NCI-H524 treated with DMSO at 0.1 percent for 48 hours (cell line): Measurements from ENCODE around the gene RGS16.

ENCODE experiments used
- DNase-seq: peaks from one replicate; lab custom pipeline; 2025; lab: John Stamatoyannopoulos, UW

The RGS16 gene

DNA sequence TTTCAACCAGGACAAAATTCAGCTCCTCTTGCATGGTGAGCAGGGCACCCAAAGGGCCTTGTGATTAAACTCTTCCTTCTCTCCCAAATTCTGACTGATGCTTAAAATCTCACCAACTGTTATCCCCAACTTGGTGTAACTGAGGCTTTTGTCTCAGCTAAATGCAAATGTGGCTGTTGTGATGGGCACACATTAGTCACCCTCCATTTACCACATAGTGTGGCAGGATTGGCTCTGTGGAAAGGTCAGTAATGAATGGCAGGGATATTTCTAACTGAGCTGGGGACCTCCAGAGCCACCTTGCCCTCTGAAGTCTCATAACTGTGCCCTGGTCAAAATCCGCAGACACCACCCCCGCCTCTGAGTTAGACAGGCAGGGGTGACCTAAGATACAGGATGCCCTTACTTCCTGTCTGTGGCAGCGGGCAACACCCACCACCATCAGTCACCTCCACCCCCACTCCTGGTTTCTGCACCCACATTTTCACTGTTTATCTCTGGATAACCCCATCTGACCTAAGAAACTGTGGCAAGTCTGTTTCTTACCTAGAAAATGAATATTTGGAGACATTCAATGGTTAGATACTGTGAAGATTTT is 25.4 kb upstream of the RGS16 start:
- no peak for DNase-seq

DNA sequence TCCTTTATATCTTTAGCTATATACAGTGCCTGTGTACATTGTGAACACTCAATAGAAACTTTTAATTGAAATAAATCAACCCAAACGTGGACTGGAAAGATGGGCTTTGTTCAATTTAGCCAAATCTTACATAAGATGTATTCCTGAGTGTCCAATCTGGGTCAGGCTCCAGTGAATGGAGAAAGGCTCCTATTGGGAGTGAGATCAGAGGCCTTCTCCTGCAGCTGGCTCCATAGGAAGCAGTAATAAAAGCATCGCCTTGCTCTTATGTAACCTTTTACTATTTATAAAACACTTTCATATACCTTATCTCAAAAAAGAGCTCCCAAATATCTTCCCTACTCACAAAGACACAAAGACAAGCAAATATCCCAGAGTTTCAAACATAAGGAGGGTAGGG is 24.9 kb upstream of the RGS16 start:
- no peak for DNase-seq

DNA sequence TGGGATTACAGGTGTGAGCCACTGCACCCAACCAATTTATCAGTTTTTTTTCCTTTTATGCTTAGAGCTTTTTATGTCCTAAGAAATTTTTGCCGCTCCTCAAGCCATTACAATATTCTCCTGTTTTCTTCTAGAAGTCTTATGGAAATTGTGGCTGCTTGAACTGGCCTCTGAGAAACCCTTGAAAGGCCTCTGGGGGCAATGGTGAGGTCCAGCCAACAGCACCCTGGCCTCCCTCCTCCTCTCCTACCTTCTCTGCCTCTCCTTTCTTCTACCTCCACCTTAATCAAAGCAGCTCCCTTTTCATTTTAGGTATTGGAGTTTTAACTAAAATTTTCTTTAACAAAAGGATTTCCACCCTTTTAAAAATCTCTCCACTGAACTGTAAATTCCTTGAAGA is 24.5 kb upstream of the RGS16 start:
- no peak for DNase-seq

DNA sequence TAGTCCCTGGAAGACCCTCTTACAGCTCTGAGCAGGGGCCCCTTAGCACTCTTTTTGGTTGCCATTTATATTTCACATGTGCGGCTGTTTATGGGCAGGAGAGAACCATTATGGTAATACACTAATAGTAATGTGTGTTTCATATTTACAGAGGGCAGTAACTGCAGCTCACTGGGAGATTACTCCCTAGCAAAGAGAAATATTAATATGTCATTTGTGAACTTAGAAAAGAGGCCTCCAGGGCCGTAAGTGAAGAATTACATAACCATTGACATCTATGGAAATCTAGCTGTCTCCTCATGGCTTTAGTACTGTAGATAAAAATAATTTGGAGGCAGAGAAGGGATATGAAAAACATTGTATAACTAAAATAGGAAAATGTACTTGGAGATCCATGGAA is 23.4 kb upstream of the RGS16 start:
- no peak for DNase-seq

DNA sequence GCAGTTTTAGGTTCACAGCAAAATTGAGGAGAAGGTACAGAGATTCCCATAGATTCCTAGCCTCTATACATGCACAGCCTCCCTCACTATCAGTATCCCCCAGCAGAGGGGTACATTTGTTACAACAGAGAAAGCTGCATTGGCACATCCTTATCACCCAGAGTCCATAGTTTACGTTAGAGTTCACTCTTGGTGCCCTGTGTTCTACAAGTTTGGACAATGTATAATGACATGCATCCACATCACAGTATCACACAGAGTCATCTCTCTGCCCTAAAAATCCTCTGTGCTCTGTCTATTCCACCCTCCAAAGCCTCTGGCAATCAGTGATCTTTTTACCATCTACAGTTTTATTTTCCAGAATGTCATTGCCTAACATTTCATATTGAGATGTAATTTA is 22.3 kb upstream of the RGS16 start:
- no peak for DNase-seq

DNA sequence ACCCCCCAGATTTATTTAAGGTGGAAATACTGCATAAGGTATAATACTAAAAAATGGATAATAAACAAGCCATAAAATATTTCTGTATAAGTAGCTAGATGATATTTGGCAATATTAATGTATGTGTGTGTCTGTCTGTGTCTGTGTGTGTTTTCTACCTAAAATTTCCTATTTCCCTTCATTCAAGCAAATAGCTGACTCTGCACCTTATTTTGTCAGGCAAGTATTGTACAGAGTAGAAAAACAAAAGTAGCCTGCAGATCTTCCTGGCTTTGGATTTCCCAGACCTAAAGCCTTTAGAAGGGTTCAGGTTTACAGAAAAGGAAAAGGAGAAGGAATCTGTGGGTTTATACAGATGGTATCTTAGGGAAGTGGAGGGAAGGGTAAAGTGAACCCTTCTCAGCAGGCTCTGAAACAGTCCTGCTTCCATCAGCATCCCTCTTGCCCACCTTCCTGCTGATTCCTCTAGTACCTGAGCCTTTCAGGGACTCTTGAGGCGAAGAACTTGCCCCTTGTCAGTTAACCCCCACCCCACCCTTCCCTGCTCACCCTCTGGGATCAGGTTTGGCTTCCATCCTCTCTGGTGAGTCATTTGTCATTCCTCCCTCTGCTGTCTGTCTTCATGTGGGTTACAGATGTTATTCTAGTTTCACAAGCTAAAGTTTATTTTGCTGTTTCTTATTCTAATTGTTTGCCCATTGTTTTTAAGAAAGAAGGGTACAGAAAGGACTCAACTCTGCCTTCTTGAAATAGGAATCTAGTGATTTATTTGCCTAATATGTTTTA is 21.7 kb upstream of the RGS16 start:
- no peak for DNase-seq

DNA sequence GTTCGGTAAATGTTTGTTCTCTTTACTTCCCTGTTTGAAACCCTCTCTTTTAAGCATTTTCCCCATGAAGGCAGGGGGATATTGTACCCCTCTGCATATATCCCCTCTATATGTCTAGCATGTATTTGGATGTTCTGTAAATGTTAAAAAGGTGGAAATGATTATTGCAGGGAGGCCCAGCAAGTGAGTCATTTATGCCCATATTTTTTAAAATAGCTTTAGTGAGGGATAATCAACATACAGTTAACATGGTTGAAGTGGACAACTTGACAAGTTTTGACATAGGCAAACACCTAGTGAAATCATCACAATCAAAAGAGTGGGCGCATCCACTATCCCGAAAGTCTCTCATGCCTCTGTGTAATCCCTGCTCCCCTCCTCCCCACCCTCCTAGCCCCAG is 20.8 kb upstream of the RGS16 start:
- DNase-seq: no peak

DNA sequence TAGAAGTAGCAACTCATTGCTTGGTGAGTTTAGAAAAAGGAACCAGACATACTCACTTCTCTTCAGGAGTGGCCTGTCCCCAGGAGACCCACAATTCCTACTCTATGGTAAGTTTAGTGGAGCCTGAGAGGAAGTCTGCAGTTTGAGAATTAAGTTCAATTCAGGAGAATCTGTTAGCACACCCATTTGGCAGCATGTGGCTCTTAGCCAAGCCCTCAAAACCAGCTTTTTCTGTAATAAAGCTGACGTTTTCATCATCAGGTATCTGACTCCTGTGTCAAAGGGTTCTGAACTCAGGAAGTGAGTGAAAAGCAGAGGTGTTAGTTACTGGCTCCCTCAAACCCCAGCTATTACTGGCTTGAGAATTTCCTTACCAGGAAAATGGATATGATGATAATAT is 20.4 kb upstream of the RGS16 start:
- DNase-seq: no peak

DNA sequence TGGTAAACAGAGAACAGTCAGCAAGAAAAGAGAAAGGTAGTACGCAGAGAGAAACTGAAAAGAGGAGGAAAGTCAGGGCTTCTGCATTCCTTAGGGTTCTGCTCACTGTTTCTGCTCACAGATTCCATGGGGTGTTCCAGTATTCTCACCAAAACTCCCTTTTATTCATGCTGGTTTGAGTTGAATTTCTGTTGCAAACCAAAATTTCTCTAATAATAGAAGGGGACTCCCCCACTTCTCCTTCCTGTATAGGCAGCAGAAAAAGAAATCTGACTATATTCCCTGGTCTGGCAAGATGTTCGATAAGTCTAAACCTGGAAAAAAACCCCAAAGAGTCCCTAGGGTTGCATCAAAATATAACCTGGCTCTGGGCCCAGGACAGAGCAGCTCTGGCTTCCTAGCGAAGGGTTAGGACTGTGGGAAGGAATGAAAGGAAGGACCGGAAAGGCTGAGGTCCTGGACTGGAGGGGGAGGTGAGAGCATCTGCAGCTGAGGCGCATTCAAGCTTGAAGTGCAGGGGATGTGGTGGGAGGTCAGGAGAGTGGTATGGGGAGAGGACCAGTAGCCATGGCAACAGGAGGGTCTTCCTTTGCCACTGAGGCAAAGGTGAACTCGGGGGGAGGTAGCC is 18.8 kb upstream of the RGS16 start:
- no peak for DNase-seq

DNA sequence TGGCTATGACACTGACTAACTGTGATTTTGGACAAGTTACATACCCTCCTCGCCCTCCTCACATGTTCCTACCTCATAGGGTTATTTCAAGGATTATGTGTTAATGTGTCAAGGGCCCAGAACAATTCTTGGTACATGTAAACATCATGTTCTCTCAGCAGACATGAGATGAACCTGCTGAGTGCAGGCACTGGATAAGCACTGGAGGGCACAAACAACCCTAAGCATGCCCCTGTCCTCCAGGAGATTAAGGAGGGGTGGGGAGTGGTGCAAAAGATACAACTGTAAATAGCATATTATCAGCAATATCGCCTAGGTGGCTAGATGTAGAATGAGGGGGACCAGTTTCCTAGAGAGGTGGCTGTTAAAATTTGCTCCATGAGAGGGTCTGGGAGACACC is 17.7 kb upstream of the RGS16 start:
- no peak for DNase-seq

DNA sequence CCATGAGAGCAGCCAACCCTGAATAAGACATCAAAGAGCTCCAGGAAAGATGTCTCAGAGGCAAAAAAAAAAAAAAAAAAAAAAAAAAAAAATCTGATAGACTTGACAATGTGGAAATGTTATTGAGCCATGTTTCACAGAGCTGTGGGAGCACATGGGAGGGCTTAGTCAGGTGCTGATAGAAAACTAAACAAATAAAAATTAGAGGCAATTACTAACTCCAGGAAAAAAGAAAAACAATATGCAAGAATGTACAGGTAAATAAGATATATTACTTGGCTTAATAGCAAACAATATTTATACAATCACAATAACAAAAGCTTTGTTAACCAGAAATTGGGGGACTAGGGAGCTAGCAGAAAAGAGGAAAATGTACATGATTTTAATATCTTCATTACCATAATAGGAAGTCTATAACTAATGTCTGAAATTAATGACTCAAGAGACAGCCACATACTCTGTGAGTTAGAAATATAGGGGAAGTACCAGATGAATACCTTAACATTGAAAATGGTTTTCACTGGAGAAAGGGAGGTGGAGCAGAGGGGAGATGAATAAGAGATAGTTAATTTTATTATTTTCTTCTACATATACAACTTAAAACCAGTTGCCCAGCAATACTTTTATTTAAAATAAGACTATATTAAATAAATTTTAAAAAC is 16.9 kb upstream of the RGS16 start:
- no peak for DNase-seq

DNA sequence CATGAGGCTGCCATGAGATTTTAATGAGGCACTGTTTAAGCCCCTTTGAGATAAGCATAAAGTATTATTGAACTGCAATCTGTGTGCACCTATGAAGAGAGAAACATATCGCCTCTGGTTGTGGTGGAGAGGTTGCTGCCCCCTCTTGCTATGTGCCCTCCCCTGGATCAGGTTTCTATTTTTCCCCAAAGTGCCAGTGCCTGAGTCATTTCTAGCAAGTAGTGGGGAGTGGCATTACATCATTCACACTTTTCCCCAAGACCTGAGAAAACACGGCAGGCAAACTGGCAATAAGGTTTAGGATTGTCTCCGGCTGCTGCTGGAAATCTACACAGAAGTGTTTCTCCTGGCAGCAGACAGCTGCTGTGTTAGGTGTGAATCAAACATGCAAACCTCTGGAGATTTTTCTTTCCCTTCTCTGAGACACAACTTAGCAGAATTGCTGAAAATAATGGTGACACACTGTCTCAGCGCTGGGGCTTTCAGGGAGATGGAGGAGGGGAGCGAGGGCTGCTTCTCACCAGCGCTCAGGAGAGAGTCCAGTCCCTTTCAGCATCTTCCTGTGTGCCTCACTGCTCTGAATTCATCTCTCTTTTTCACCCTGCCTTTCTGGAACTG is 13.7 kb upstream of the RGS16 start:
- peak; percentile 25 for DNase-seq

DNA sequence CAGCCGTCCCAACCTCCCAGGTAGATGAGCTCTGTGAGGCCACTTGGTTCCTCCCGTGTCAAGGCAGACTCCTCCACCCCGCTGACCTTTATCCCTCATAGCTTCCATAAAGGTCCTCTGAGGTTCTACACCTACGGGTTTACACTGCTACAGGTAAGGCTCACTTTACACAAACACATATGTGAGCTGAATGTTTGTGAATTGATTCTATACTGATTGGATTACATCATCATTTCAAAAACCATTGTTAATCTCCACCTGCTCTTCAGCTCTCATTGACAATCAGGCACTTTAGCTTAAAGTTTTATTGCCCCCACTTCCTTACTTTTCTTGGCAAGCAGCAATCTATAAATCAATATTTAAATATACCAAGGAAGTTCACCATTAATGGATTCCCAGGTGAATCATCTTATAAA is 12.8 kb upstream of the RGS16 start:
- DNase-seq: no peak

DNA sequence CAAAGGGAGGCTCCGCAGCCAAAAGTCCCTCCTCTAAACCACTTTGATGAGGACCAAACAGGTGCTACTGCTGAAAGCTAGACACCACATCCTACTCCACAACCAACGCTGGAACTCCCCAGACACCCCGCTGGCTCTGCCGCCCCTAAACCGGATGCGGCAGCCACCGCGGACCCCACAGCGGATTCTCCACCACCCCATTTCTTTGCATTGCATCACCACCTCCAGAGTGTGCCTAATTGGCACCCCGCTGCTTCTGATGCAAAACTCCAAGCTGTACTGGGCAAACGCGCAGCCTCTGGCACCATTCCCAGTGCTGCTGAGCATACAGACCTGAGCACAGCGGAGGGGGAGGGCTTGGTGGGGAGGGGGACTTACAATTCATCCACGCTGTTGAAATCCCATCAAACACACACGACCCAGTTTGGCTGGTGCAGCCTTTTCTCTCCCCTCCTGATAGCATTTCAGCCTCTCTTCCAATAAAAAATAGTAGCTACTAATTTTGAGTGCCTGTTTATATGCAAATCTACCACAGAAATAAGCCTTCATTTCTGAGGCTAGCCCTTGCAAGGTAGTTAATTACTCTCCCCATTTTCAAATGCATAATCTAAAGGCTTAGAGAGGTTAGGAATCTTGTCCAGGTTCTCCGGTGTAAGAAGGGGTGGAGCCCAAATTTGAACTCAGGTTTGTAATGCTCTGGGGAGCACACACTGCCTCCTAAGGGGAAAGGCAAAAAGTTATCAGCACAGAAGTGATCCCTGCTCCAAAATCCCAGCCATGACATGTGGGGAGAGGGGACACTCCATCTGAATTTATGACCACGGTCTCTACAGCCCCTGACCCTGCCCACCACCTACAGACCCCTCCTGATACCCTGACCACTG is 12.2 kb upstream of the RGS16 start:
- peak; percentile 62 for DNase-seq

DNA sequence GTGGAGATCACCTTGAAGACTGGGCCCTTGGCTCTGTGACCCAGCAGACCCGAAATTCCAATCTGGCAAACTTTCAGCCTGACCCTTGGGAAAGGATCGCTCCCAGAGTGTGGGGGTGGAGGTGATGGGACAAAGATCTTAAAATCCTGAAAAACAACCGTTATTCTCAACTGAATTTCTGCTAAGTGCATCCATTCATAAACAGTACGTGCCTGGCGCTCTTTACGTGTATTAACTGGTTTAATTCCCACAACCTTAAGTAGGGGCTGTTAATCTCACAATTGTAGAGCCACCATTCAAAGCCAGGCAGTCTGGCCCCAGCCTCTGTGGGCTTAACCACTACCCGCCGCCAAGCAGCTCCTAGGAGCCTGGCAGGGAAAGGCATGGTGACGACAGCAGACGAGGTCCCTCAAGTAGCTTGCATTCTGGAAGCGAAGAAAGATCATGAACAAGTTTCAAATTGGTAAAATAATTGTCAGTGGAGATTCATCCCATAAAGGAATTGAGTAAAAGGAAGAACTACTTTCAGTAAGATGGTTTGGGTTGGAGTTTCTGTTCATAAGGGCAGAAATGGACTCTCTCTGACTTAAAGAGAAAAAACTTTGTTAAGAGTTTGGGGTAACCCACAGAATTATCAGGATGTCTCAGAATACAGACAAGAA is 11.4 kb upstream of the RGS16 start:
- peak; percentile 81 for DNase-seq

DNA sequence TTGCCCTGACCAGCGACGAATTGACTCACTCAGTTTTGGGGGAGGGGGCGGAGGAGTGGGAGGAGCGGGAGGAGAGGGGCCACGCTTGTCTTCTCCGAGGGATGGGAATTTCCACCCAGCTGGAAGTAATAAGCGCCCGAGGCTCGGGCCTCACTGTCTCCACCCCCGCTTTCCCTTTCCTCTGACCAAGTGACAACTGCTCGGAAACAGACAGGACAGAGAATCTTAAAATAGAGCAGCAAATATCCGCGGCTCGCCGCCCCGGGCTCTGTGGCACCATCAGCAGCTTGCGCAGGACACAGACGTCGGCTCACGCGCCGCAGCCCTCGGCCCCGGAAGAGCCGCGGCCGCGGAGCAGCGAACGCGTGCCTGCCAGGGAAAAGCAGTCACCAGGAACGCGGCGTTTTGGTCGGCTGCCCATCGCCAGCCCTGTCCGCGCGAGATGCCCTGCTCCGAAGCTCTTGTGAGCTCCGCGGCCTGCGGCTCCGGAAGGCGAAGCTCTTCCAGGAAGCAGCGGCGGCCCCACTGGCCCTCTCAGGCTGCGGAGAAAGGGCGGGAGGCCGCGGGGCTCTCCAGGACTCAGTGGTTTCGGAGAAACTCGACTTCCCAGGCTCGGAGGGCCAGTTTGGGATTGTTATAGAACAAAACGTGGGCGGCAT is 10.7 kb upstream of the RGS16 start:
- DNase-seq: no peak

DNA sequence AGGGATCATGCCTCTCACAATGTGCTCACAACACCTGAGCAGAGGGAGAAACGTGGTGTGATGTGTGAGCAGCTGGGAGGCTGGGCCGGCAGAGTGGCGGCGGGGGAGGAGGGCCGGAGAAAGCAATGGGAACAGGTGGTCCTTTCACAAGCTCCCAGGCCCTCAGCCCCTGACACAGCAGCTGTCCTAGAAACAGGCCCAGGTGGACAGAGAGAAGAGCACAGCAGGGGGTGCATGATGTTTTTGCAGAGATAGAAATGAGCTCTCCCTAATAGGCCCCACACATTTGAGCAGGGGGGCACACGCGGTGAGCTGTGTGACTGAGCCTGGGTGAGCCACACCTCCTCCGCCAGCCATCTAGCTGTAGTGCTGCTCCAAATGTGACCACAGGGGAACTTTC is 7.6 kb upstream of the RGS16 start:
- peak; percentile 97 for DNase-seq

DNA sequence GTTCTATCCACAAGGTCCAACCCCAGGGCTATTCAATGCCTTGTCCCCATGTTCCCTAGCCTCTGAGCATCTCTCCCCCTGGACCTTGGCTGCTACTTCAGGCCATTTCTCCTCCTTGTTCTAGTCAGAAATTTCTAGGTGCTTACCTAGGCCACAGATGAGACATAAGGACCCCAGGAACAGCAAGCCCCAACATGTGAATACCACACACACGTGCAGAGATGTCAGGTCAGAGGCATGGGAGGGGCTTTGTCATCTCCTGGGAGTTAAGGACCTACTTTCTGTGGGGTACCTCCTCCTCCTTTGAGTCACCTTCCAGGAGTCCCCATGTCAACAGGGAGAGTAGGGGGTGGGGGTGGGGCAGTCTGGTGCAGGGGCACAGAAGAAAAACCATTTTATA is 7.1 kb upstream of the RGS16 start:
- no peak for DNase-seq

DNA sequence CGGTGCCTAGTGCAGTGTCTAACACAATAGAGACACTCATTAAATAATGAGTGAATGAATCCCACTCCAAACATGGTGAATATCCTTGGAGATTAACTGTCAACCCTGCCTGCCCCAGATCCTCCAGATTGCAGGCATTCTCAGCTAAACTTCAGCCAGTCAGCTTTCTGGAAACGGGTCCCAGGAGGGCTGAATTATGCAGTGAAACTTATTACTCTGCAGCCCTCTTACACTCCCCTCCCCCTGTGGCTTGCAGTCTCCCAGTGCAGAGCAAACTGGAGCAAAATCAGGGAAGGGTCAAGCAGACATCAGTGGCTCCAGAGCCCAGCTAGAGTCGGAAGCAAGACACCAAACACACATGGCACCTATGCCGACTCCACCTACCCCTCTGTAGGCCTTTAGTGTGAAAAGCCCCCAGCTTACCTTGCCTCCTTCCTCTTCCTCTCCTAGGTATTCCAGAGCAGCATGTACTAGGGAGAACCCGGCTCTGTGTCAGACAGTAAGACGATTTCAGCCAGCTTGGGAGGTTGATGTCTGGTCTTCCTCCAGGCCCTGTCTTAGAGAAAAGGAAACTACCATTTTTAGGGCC is 6.5 kb upstream of the RGS16 start:
- DNase-seq: peak; percentile 54
